Stimulated activated naive CD8-positive, alpha-beta T cell treated with anti-CD3 and anti-CD28 coated beads, Interleukin-15, amount 100 ng/mL, for 72 hours (primary cell): ENCODE data around the gene AP2A2.
A peak's percentile ranks its signal among the peaks of the same experiment; 100 is the strongest.

Experiments used
- ATAC-seq: fragments of 150-1000 bp; cut with Tn5 transposase; 2 replicates; pipeline ENCODE4 v1.10.0; 2021; ENCODE audit warnings: mild to moderate bottlenecking, moderate library complexity
- DNase-seq, 2 donors: peaks; one replicate each; pipeline ENCODE4 v3.0.0; 2021 to 2022
- H3K27ac Mint-ChIP-seq, 2 donors: one replicate each; pipeline ENCODE4 v1.8.0; 2022; ENCODE audit warnings: mild to moderate bottlenecking in 2 of 2, mixed read lengths in 2 of 2, moderate library complexity in 2 of 2
- H3K27me3 Mint-ChIP-seq: one replicate; pipeline ENCODE4 v1.8.0; 2022; ENCODE audit warnings: mixed read lengths
- H3K4me1 Mint-ChIP-seq: one replicate; pipeline ENCODE4 v1.8.0; 2022; ENCODE audit warnings: mild to moderate bottlenecking, mixed read lengths
- H3K4me3 Mint-ChIP-seq, 2 donors: one replicate each; pipeline ENCODE4 v1.8.0; 2022; ENCODE audit warnings: mild to moderate bottlenecking in 2 of 2, mixed read lengths in 2 of 2, moderate library complexity in 1 of 2
- H3K9me3 Mint-ChIP-seq, 2 donors: one replicate each; pipeline ENCODE4 v1.8.0; 2022; ENCODE audit warnings: mixed read lengths in 2 of 2

The AP2A2 gene

DNA sequence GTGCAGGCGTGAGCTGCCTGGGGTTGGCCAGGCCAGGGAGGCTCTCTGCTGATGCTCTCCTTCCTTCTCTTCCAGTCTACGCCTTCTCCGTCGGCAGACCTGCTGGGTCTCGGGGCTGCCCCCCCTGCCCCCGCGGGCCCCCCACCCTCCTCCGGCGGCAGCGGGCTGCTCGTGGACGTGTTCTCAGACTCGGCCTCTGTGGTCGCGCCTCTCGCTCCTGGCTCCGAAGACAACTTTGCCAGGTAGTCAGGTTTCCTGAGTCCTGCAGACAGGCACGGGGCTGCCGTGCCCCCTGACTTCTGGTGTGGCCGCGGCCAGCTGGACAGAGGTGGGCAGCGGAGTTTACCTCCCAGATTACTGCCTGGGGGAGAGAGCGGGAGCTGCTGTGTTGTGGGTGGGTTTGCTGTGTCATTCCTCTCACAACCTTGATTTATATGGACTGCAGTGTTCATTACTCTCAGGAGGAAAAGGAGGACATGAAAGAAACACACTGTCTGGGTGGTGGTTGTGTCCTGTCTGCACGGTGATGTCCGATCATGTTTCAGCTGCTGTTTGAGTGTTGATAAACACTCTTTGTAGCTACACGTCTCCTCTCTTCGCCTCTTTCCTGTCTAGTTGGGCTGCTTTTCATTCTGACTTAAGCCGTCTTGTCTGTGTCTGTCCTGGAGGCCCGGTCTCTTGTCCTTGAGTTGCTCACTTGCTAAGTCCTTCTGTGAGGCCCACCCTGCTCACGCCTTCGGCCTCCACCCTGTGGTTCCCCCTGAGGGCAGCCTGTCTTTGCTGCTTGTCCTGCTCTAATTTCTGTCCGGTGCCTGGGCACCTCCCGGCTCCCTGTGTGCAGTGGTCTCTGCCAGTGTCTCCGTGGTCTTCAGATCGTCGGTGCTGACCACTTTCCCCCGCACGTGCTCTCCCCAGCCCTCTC lies 74.9 kb downstream of the AP2A2 start:
- DNase-seq: no peak
- Mint-ChIP-seq H3K4me3 (no peak overlapping the region), H3K27ac (peak overlapping the region in 1 of 2 donors; percentile 90)

DNA sequence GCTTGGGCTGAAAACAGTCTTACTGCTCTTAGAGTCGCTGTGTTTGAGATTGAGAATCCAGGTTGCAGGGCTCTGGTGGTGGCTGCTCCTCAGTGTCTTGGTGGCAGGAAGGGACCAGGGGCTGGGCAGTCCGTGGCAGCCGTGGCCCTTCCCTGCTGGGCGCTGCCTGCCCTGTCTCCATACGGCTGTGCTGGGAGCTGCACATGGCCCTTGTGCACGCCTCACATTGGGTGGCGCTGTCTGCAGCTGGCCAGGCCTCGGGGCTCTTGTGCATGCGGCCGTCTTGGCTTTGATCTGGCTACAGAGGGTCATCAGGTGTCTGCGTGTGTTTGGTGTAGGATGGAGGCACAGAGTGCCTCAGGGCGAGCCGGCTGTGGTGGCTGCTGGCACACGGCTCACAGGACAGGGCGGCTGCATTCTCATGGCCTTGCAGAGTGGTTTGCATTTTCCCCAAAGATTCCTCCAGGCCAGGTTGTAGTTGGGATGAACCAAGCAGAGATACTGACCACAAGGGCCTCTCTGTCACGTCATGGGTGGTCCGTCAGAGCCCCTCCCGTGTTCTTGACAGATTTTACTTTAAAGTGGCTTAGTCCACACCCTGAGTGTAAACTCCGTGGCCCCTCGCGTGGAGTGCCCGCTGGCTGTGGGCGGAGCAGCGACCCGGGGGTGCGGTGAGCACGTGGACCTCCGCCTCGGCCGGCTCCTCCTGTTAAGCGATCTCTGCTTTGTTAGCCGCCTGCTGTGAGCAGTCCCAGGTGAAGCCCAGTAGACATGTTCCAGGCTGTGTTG lies 76.1 kb downstream of the AP2A2 start:
- H3K9me3 Mint-ChIP-seq: no peaks in the 10 kb centered on the region
- peaks cover 2% of the 10 kb centered on the region for H3K4me1 Mint-ChIP-seq
- H3K27ac Mint-ChIP-seq: peak overlapping the region in 1 of 2 donors; percentile 90
- ATAC-seq: no peak
- DNase-seq: no peak
- H3K4me3 Mint-ChIP-seq: no peak overlapping the region
- H3K27me3 Mint-ChIP-seq: no peaks in the 10 kb centered on the region

More for the DNA sequence above, 74.9 kb downstream of the AP2A2 start:
- no peak for ATAC-seq
- no peaks in the 10 kb centered on the region for H3K9me3 Mint-ChIP-seq
- H3K27me3 Mint-ChIP-seq: no peaks in the 10 kb centered on the region
- peaks cover 14% of the 10 kb centered on the region for H3K4me1 Mint-ChIP-seq

DNA sequence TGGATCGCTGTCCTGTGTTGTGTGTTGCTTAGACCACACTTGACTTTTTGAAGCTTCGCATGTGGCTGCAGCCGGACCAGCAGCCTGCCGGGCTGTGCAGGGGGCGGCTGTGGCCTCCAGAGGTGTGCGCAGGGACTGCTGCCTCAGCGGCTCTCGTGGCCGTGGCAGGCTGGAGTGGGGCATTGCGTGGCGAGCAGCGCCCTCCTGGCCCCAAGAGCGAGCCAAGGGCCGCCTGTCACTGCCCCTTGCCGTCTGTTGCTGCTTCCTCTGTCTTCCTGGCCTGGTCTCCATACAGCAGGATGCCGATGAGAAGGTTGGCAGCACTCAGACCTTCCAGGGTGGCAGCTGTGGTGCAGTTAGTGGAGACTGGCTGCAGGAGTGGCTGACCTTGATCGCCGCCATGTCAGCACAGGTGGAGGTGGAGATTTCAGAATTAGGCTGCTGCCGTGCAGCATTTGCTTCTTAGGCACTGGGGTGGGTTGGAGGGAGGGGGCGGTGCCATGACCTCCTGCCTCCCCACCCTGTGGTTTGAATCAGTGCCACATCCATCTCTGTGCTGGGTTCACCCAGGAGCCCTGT lies 76.8 kb downstream of the AP2A2 start:
- no peak for ATAC-seq
- no peaks in the 10 kb centered on the region for H3K27me3 Mint-ChIP-seq
- H3K9me3 Mint-ChIP-seq: no peaks in the 10 kb centered on the region
- DNase-seq: no peak
- no peaks in the 10 kb centered on the region for H3K4me1 Mint-ChIP-seq
- no peak overlapping the region for H3K27ac Mint-ChIP-seq
- no peak overlapping the region for H3K4me3 Mint-ChIP-seq

DNA sequence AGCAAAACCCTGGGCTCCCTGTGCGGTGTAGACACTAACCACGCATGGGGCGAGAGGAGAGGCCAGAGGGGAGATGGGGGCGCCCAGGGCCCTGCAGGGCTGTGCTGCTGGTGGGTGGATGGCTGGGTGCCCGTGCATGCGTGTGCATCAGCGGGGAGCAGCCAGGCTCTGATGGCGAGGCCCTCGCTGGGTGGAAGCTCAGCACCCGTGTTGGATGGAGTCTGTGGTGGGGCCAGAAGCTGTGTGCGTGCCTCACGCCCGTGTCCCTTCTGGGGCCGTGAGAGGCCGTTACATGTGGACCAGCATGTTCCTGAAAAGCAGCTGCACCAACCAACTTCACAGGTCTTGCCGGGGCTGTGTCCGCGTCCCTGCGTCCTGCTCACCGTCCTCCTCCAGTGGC lies 77.5 kb downstream of the AP2A2 start:
- Mint-ChIP-seq H3K4me3 (no peak overlapping the region), H3K27ac (peak overlapping the region in 1 of 2 donors; percentile 12), H3K9me3 (no peaks in the 10 kb centered on the region), H3K27me3 (no peaks in the 10 kb centered on the region), H3K4me1 (no peaks in the 10 kb centered on the region)
- no peak for ATAC-seq
- DNase-seq: no peak

DNA sequence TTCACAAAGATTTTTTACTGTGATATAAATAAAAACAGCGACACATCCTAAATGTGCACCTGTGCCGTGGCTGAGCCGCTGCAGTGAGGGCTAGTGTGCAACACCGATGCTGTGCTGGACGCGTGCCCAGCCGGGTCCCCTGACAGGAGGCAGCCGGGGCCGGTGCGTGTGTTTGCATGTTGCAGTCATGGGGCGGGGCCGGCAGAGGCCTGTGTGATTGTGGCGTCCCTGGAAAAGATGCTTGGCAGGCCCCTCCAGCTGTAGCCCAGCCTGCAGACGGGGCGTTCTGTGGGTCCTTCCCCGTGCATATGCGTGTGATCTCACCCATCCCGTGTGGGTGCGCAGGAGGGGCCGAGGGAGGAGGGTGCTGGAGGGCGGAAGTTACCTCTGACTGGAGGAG lies 80.3 kb downstream of the AP2A2 start:
- H3K9me3 Mint-ChIP-seq: no peaks in the 10 kb centered on the region
- H3K4me1 Mint-ChIP-seq: no peaks in the 10 kb centered on the region
- no peaks in the 10 kb centered on the region for H3K27me3 Mint-ChIP-seq
- no peak overlapping the region for H3K27ac Mint-ChIP-seq
- H3K4me3 Mint-ChIP-seq: no peak overlapping the region
- ATAC-seq (no peak), DNase-seq (no peak)

DNA sequence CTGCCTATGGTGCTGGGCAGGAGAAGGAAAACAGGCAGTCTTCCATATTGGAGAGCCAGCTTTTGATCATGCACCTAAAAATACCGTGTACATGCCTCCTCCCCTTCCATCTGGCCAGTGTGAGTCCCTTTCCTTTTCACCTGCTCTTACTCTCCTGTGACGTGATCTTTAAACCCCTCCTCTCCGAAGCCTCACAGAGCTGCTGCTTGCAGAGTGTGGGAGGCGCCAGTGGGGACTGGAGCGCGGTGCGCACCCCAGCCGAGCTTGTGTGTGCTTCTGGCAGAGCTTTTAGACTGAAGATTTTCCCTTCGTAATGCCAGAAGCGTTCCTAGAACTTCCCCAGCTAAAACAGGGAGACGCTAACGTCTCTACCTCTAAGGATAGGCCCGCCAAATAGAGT lies 81.1 kb downstream of the AP2A2 start:
- H3K27me3 Mint-ChIP-seq: no peaks in the 10 kb centered on the region
- H3K4me1 Mint-ChIP-seq: no peaks in the 10 kb centered on the region
- H3K4me3 Mint-ChIP-seq: no peak overlapping the region
- DNase-seq (no peak), ATAC-seq (no peak)
- H3K9me3 Mint-ChIP-seq: no peaks in the 10 kb centered on the region
- no peak overlapping the region for H3K27ac Mint-ChIP-seq

DNA sequence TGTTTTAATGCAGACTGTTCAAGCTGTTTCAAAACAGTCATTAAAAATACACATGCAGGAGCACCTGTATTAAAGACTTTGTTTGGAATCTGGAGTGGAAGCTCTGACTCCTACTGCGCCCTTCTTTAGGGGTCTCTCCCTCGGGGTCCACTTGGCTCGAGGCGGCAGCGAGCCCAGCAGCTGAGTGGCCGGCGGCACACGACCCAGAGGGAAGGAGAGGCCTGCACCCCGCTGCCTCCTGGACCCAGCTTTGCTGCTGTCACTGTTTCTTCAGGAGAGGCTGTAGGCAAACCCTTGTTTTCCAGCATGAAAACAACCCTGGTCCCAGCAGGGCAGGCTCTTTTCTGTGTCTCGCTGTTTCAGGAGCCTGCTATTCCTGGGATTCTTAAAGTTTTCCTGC lies 81.6 kb downstream of the AP2A2 start:
- no peak for DNase-seq
- Mint-ChIP-seq H3K27ac (no peak overlapping the region), H3K27me3 (no peaks in the 10 kb centered on the region), H3K9me3 (no peaks in the 10 kb centered on the region), H3K4me1 (no peaks in the 10 kb centered on the region), H3K4me3 (no peak overlapping the region)
- ATAC-seq: no peak

DNA sequence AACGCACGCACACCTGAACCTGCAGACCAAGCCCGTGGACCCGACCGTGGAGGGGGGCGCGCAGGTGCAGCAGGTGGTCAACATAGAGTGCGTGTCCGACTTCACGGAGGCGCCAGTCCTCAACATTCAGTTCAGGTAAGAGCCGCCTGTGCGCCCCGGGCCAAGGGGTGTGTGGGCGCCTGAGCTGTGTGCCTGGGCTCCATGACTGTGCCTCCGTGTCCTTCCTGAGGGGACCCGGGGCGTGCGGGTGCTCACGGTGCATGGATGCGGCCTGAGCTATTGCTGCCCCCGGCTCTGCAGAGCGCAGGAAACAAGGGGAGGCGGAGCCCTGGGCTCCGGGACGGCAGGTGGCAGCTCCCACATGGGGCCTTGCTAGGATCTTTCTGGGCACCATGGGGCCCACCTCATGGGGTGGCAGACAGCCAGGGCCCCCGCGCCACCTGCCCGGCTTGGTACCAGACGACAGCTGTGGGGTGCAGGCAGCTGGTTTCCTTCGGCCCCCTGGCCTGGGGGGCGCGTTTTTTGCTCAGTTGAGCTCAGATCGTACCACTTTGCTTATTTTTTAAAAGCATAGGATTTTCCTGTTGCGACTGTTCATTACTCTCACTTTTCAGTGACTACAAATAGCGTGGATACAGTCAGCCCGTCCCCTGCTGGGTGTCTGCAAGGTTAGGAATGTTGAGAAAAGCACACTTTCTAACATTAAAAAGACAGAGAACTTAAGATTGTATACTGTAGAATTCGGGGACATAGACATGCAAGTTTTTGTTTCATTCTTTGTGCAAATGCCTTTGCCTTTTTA lies 82.5 kb downstream of the AP2A2 start:
- Mint-ChIP-seq H3K4me1 (no peaks in the 10 kb centered on the region), H3K4me3 (no peak overlapping the region), H3K9me3 (no peaks in the 10 kb centered on the region), H3K27ac (no peak overlapping the region), H3K27me3 (no peaks in the 10 kb centered on the region)
- no peak for ATAC-seq
- no peak for DNase-seq

DNA sequence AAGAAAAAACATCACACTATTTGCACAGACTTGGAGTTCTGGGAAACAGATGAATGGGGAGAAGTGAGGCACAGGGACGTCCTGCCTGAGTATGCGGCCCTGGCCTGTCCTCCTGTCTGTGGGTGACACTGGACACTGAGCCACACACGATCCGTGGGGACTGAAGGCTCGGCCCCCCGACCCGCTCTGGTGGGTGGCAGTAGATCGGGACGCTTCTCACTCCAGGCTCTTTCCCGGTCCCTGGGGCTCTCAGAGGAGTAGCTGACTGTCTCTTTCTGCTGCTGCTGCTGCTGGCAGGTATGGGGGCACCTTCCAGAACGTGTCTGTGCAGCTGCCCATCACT lies 83.1 kb downstream of the AP2A2 start:
- Mint-ChIP-seq H3K4me3 (no peak overlapping the region), H3K27ac (no peak overlapping the region), H3K9me3 (no peaks in the 10 kb centered on the region), H3K27me3 (no peaks in the 10 kb centered on the region), H3K4me1 (no peaks in the 10 kb centered on the region)
- no peak for DNase-seq
- ATAC-seq: no peak

DNA sequence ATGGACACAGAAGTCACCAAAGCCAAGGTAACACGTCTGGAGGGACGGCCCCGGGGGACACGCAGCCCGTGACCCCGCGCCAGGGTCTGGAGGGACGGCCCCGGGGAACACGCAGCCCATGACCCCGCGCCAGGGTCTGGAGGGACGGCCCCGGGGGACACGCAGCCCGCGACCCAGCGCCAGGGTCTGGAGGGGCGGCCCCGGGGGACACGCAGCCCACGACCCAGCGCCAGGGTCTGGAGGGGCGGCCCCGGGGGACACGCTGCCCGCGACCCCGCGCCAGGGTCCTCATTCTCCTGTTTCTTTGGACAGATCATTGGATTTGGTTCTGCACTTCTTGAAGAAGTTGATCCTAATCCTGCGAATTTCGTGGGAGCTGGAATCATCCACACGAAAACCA lies 83.7 kb downstream of the AP2A2 start:
- H3K4me1 Mint-ChIP-seq: no peaks in the 10 kb centered on the region
- no peaks in the 10 kb centered on the region for H3K9me3 Mint-ChIP-seq
- ATAC-seq: peak; percentile 34

DNA sequence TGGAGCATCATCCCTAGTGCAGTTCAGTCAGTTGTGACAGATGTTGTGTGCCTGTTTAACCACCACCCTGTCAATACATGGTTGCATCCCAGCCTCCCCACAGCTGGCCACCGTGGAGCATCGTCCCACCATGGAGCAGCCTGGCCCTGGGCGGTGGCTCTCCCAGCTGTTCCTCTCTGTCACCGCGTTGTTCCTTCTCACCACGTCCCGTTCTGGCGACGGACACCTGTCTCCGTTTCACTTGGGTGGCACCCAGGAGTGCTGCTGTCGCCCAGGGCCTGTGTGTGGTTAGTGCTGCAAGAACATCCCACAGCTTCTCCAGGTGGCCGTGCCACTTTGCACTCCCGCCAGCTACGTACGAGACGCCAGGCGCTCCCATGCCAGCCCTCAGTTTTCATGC lies 84.3 kb downstream of the AP2A2 start:
- H3K4me1 Mint-ChIP-seq: no peaks in the 10 kb centered on the region
- DNase-seq: no peak
- no peak for ATAC-seq
- no peak overlapping the region for H3K4me3 Mint-ChIP-seq
- H3K9me3 Mint-ChIP-seq: no peaks in the 10 kb centered on the region
- H3K27me3 Mint-ChIP-seq: no peaks in the 10 kb centered on the region
- H3K27ac Mint-ChIP-seq: no peak overlapping the region

More for the DNA sequence above, 83.7 kb downstream of the AP2A2 start:
- Mint-ChIP-seq H3K27me3 (no peaks in the 10 kb centered on the region), H3K4me3 (no peak overlapping the region), H3K27ac (no peak overlapping the region)
- no peak for DNase-seq

DNA sequence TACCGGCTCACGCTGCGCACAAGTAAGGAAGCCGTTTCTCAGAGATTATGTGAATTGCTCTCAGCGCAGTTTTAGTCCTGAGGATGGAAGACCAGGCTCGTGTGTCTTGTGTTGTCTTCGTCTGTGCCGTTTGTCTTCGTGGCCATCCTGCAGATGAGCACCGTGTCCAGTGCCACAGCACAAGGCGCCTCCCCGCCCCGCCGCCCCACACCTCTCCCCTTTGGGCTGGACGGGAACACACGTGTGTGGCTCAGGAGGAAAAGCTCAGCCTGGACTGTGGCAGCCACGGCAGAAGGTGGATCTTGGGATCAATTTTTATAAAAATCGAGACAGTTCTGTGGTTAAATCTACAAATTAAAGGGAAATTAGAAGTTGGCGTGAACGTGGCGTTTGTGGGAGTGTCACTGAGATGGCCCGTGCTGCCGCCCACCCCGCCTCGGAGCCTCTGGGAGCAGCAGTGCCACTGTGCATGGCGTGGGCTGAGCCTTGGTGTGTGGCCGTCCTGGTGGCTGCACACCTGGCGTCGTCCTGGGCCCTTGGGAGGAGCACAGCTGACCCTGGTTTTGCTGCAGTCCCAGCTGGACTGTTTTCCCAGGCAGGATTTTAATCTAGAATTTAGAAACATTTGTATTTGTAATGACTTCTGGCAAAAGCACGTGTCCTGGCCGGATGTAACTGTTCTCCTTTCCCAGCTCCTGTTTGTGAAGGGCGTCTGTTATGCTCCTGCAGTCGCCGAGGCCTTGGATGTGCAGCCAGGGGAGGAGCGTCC lies 85.1 kb downstream of the AP2A2 start:
- Mint-ChIP-seq H3K4me3 (no peak overlapping the region), H3K9me3 (no peaks in the 10 kb centered on the region), H3K27ac (peak overlapping the region in 1 of 2 donors; percentile 48), H3K4me1 (no peaks in the 10 kb centered on the region), H3K27me3 (no peaks in the 10 kb centered on the region)
- ATAC-seq (no peak), DNase-seq (no peak)

DNA sequence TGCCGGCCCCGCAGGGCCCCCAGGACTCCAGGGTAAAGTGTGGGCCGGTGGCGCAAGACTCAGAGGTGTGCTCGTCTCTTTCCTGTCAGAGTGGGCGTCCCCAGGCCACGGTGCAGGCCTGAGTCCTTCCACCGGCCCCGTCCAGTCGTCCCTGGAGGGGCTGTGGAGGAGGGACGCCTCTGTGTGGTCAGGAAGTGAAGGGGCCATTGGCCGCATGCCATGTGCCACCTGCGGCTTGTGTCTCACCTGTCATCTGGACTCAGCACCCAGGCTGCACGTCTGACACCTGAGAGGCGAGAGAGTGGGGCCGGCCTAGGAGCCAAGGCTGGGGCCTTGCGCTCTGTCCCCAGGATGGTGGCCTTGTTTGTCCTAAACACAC lies 85.6 kb downstream of the AP2A2 start:
- H3K27me3 Mint-ChIP-seq: no peaks in the 10 kb centered on the region
- DNase-seq (no peak), ATAC-seq (no peak)
- no peak overlapping the region for H3K27ac Mint-ChIP-seq
- H3K4me1 Mint-ChIP-seq: peaks cover 1% of the 10 kb centered on the region
- H3K4me3 Mint-ChIP-seq: no peak overlapping the region
- H3K9me3 Mint-ChIP-seq: peaks cover 0 to under 1% of the 10 kb centered on the region in 2 donors

DNA sequence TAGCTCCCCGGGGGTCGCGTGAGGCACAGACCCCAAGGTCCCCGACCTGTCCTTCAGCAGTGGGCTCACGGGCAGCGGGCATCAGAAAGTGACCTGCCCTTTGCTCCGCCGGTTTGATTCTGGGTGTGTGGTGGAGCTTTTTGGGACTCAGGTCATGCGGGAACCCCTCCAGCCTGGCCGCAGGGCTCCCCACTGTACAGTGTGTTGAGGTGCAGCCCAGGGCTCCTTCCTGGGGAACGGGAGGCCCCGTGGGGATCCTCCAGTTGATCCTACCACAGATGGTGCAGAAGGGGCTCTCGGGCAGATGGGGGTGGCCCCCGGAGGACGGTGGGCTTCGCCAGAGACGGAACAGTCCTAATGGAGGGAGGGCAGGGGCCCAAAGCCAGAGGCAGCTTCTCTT lies 86.6 kb downstream of the AP2A2 start:
- Mint-ChIP-seq H3K4me3 (no peak overlapping the region), H3K27ac (no peak overlapping the region), H3K9me3 (peaks cover 9 to 10% of the 10 kb centered on the region in 2 donors), H3K4me1 (peaks cover 11% of the 10 kb centered on the region), H3K27me3 (no peaks in the 10 kb centered on the region)
- ATAC-seq: no peak
- no peak for DNase-seq
